ENCODE data around the gene CELF1. TPM values are rescaled to one million over a fixed set of nuclear protein-coding genes. Genes with fewer than 3 reads are reported as not detected.

The CELF1 gene
- total RNA-seq, 4 donors from 2014 or later, result 82.9 to 248 (median 96.7) TPM

- H3K27me3 ChIP-seq, result no peaks in the 10 kb centered on the region
- no peaks in the 10 kb centered on the region for H3K9me3 ChIP-seq
- peaks cover 8 to 56% (median 14%) of the 10 kb centered on the region in 4 donors for H3K4me1 ChIP-seq
- no peak overlapping the region for H3K4me3 ChIP-seq
- no peak for DNase-seq
- H3K27ac ChIP-seq, result no peak overlapping the region
- intact Hi-C loops (cut with DNase I; ENCODE audit: low total_unique reads) (no loop called here), in situ Hi-C loops (cut with MboI; ENCODE audit: low pct_ligation_motif_present in 1 of 4, low pct_unique_long_range_greater_than_20kb in 1 of 4, low sequenced_read_pairs in 3 of 4) (no loop called here)
- no peaks in the 10 kb centered on the region for H3K36me3 ChIP-seq
- TF ChIP-seq EP300 (IDR thresholded peaks at IDR 0.05; ENCODE audit: low read depth) (no peak), POLR2A (IDR thresholded peaks at IDR 0.05) (no peak), POLR2AphosphoS5 (IDR thresholded peaks at IDR 0.05) (no peak), CTCF (IDR thresholded peaks at IDR 0.05) (no peak)
Observed at GRCh38 chr11:47496808-47497207, 56.1 kb downstream of the CELF1 start.

DNA sequence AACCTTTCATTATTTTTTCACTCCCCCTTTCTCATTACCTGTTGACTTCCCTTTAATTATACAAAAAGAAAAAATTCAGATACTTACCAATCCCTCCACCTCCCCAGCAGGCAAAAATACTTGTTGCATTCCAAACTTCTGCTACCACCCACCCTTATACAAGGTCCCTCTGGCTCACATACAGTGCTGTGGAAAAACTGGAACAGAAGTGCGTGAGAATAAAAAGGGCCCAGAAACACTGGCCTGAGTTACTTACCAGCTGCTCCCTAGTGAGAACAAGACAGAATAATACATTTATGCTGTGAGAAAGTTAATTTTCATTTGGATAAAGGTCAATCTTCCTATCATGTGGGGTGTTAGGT, 57.1 kb downstream of the CELF1 start:
- intact Hi-C loops (cut with DNase I; ENCODE audit: low total_unique reads) (no loop called here), in situ Hi-C loops (cut with MboI; ENCODE audit: low pct_ligation_motif_present in 1 of 4, low pct_unique_long_range_greater_than_20kb in 1 of 4, low sequenced_read_pairs in 3 of 4) (no loop called here)
- no peak overlapping the region for H3K27ac ChIP-seq
- DNase-seq, result no peak
- peaks cover 6 to 51% (median 13%) of the 10 kb centered on the region in 4 donors for H3K4me1 ChIP-seq
- H3K36me3 ChIP-seq, result no peaks in the 10 kb centered on the region
- H3K9me3 ChIP-seq, result no peaks in the 10 kb centered on the region
- no peak overlapping the region for H3K4me3 ChIP-seq
- 89 to 92% methylated on average over 1 of the region's 1 CpG for WGBS, 2 donors (ENCODE audit: low coverage in 1 of 2)
- no peak for TF ChIP-seq EP300 (IDR thresholded peaks at IDR 0.05; ENCODE audit: low read depth)
- TF ChIP-seq POLR2A (IDR thresholded peaks at IDR 0.05), result no peak
- TF ChIP-seq POLR2AphosphoS5 (IDR thresholded peaks at IDR 0.05), result no peak
- TF ChIP-seq CTCF (IDR thresholded peaks at IDR 0.05), result no peak
- no peaks in the 10 kb centered on the region for H3K27me3 ChIP-seq

DNA sequence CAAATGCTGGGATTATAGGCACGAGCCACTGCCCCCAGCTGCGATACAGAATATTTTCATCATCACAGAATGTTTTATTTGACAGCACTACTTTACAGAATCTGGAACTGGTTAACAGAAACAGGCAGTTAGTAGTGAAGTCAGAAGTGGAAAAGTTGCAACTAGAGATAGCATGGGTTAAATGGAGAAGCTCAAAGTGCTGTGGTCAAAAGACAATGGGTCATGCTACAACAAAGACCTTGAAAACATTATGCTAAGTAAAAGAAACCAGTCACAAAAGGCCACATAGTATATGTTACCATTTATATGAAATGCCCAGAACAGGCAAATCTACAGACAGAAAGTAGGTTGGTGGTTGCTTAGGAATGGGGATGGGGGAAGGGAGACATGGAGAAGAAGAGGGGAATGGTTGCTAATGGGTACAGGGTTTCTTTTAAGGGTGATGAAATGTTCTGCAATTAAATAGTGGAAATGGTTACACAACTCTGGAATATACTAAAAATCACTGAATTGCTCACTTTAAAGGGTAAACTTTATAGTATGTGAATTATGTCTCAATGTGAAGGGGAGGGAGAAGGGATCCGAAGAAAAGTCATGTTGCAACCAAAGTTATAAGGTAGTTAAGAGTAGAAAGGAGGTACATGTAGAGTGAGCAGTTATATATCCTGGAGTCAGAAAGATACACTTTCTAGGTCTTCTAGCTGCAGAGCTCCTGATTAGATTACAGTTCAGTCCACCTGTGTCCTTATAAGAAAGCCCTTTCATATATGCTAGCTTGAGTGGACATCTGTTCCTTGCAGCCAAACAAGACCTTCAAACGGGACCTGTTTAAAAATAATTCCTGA, 57.7 kb downstream of the CELF1 start:
- intact Hi-C loops (cut with DNase I; ENCODE audit: low total_unique reads), result no loop called here
- DNase-seq, result no peak

DNA sequence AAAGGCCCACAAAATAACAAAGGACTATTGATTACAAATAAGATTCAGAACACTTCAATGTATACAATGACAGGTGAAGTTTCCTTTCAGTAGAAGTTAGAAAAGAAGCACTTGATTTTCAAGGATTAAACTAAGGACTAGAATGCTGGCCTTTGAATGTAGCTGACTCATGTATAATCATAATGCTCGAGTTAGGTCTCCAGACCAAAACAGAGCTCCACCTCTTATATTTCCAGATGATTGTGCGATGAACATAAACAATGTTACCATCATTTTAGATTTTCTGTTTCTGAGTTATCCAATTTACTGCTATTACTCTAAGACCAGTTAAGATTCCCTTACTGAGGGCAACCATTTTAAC, 63.6 kb downstream of the CELF1 start:
- Histone ChIP-seq H3K4me1 (peaks cover 13 to 21% (median 15%) of the 10 kb centered on the region in 4 donors), H3K36me3 (peaks cover 0 to 25% (median 12%) of the 10 kb centered on the region in 4 donors), H3K27me3 (no peaks in the 10 kb centered on the region), H3K27ac (peak overlapping the region; percentile 15 to 52 (median 46)), H3K9me3 (no peaks in the 10 kb centered on the region), H3K4me3 (no peak overlapping the region)
- TF ChIP-seq POLR2A (IDR thresholded peaks at IDR 0.05), result no peak
- no peak for TF ChIP-seq POLR2AphosphoS5 (IDR thresholded peaks at IDR 0.05)
- no peak for TF ChIP-seq CTCF (IDR thresholded peaks at IDR 0.05)
- no peak for TF ChIP-seq EP300 (IDR thresholded peaks at IDR 0.05; ENCODE audit: low read depth)
- WGBS, 2 donors (ENCODE audit: low coverage in 1 of 2), result 52 to 68% methylated on average over 2 of the region's 2 CpGs
- intact Hi-C loops (cut with DNase I; ENCODE audit: low total_unique reads) (no loop called here), in situ Hi-C loops (cut with MboI; ENCODE audit: low pct_ligation_motif_present in 1 of 4, low pct_unique_long_range_greater_than_20kb in 1 of 4, low sequenced_read_pairs in 3 of 4) (no loop called here)
- no peak for DNase-seq

More for the DNA sequence above, 57.7 kb downstream of the CELF1 start:
- no peaks in the 10 kb centered on the region for H3K9me3 ChIP-seq
- H3K36me3 ChIP-seq, result no peaks in the 10 kb centered on the region
- peaks cover 0 to 45% (median 13%) of the 10 kb centered on the region in 4 donors for H3K4me1 ChIP-seq
- no peak for TF ChIP-seq EP300 (IDR thresholded peaks at IDR 0.05; ENCODE audit: low read depth)
- no peak for TF ChIP-seq POLR2AphosphoS5 (IDR thresholded peaks at IDR 0.05)
- no peak for TF ChIP-seq POLR2A (IDR thresholded peaks at IDR 0.05)
- no peak for TF ChIP-seq CTCF (IDR thresholded peaks at IDR 0.05)
- in situ Hi-C loops (cut with MboI; ENCODE audit: low pct_ligation_motif_present in 1 of 4, low pct_unique_long_range_greater_than_20kb in 1 of 4, low sequenced_read_pairs in 3 of 4), result no loop called here
- no peak overlapping the region for H3K4me3 ChIP-seq
- no peaks in the 10 kb centered on the region for H3K27me3 ChIP-seq
- WGBS, 2 donors (ENCODE audit: low coverage in 1 of 2), result 78 to 79% methylated on average over 4 of the region's 4 CpGs
- no peak overlapping the region for H3K27ac ChIP-seq
